Endothelial cell of umbilical vein (primary cell): ENCODE results near the gene ELOVL6. TPM values are rescaled to one million over a fixed set of nuclear protein-coding genes. Genes with fewer than 3 reads are reported as not detected.

Source experiments
- BruUV-seq: library from RNA; stranded (reverse); fragments of 400-500 nt; replicated peaks from 2 replicates; lab custom pipeline; 2021; lab: Mats Ljungman, UMichigan
- CTCF ChIA-PET: fragments of 300-600, 350-600 bp; sonication (Branson Sonifier 250); formaldehyde crosslinking; loops from one replicate; lab custom pipeline; 2021; ENCODE audit warnings: antibody characterized with exemption, inconsistent platforms; lab: Charles Lee
- POLR2A ChIA-PET: fragments of 300-600, 350-600 bp; sonication (Branson Sonifier 250); formaldehyde crosslinking; loops from one replicate; lab custom pipeline; 2021; ENCODE audit warnings: antibody characterized with exemption, inconsistent platforms; lab: Charles Lee
- DNase-seq: peaks from one replicate; pipeline ENCODE4 v3.0.0-alpha.2; 2011; ENCODE audit warnings: low read depth, low spot score
- FAIRE-seq: peaks from 2 replicates; lab custom pipeline; 2011; peaks lifted over from hg19 to GRCh38; lab: Jason Lieb, UNC
- H2AFZ ChIP-seq: 2 replicates; pipeline ENCODE4 v1.6.0; 2012; ENCODE audit warnings: low read depth, low read length, control low read depth, inconsistent platforms
- H3K27ac ChIP-seq: 2 replicates; pipeline ENCODE4 v1.5.1; 2011; ENCODE audit warnings: low read depth, mild to moderate bottlenecking, control low read depth, low read length, moderate library complexity; ENCODE audit not compliant: insufficient read depth
- H3K27me3 ChIP-seq, 2 experiments: 2 replicates each; pipeline versions ENCODE4 v1.6.0 to v1.6.1; 2011; ENCODE audit warnings: low read length in 2 of 2, mixed read lengths in 1 of 2; ENCODE audit not compliant: control insufficient read depth in 2 of 2, insufficient read depth in 2 of 2
- H3K36me3 ChIP-seq, 2 experiments: 2 replicates in 1 of 2; 3 replicates in 1 of 2; pipeline ENCODE4 v1.5.1; 2011; ENCODE audit warnings: low read length in 2 of 2, mild to moderate bottlenecking in 1 of 2, moderate library complexity in 1 of 2; ENCODE audit not compliant: control insufficient read depth in 2 of 2, insufficient read depth in 2 of 2; ENCODE audit errors: extremely low read depth in 1 of 2
- H3K4me1 ChIP-seq: 3 replicates; pipeline ENCODE4 v1.5.1; 2011; ENCODE audit warnings: mild to moderate bottlenecking, low read length; ENCODE audit not compliant: control insufficient read depth, insufficient read depth; ENCODE audit errors: extremely low read depth
- H3K4me2 ChIP-seq: 2 replicates; pipeline ENCODE4 v1.6.1; 2011; ENCODE audit warnings: low read length, control low read depth, mixed read lengths; ENCODE audit not compliant: insufficient read depth
- H3K4me3 ChIP-seq, 3 experiments: fragments of 200-600 bp in 1 of 3; sonication (generic), shearing (Covaris generic) in 1 of 3; replicated peaks in 1 of 3; 2 replicates each; pipeline ENCODE4 v1.5.1; 2011 to 2016; ENCODE audit warnings: control low read depth in 3 of 3, low read length in 3 of 3, mild to moderate bottlenecking in 2 of 3, inconsistent platforms in 1 of 3, low read depth in 1 of 3, moderate library complexity in 1 of 3; ENCODE audit not compliant: insufficient read depth in 1 of 3
- H3K79me2 ChIP-seq: 2 replicates; pipeline ENCODE4 v1.6.0; 2012; ENCODE audit warnings: low read length, inconsistent platforms; ENCODE audit not compliant: control insufficient read depth, insufficient read depth
- H3K9ac ChIP-seq: replicated peaks from 2 replicates; pipeline ENCODE3; 2011; ENCODE audit warnings: low read length, control low read depth; ENCODE audit not compliant: insufficient read depth; ENCODE audit errors: extremely low read depth
- H3K9me1 ChIP-seq: replicated peaks from 3 replicates; pipeline ENCODE4 v1.6.0; 2011; ENCODE audit warnings: mild to moderate bottlenecking, low read length; ENCODE audit not compliant: control insufficient read depth, insufficient read depth; ENCODE audit errors: extremely low read depth
- H3K9me3 ChIP-seq: replicated peaks from 2 replicates; pipeline ENCODE4 v1.5.1; 2012; ENCODE audit warnings: low read length, inconsistent platforms; ENCODE audit not compliant: control insufficient read depth, insufficient read depth
- H4K20me1 ChIP-seq: replicated peaks from 2 replicates; pipeline ENCODE3; 2011; ENCODE audit warnings: mild to moderate bottlenecking, low read length; ENCODE audit not compliant: control insufficient read depth, insufficient read depth; ENCODE audit errors: extremely low read depth
- CTCF ChIP-seq, 2 donors: IDR thresholded peaks; 1 replicate in 1 of 2; 2 replicates in 1 of 2; pipeline ENCODE4 v1.5.1; 2011; ENCODE audit warnings: low read length in 2 of 2, mild to moderate bottlenecking in 2 of 2, moderate library complexity in 2 of 2, control low read depth in 1 of 2, inconsistent platforms in 1 of 2, low read depth in 1 of 2; ENCODE audit not compliant: insufficient read depth in 1 of 2; ENCODE audit errors: extremely low read depth in 1 of 2
- EZH2 ChIP-seq: IDR thresholded peaks from 2 replicates; pipeline ENCODE4 v1.6.1; 2012; ENCODE audit warnings: borderline replicate concordance, low read depth, mild to moderate bottlenecking, moderate library complexity, low read length, inconsistent platforms; ENCODE audit not compliant: severe bottlenecking
- FOS ChIP-seq: IDR thresholded peaks from 2 replicates; pipeline ENCODE4 v1.6.1; 2011; ENCODE audit warnings: mild to moderate bottlenecking, low read length, moderate library complexity, borderline replicate concordance; ENCODE audit not compliant: insufficient read depth
- GATA2 ChIP-seq: IDR thresholded peaks from 2 replicates; pipeline ENCODE4 v1.7.0; 2011; ENCODE audit warnings: low read depth, mild to moderate bottlenecking, moderate library complexity, mixed read lengths, low read length; ENCODE audit not compliant: insufficient read length, insufficient read depth
- JUN ChIP-seq: IDR thresholded peaks from 2 replicates; pipeline ENCODE4 v1.6.1; 2011; ENCODE audit warnings: borderline replicate concordance, low read depth; ENCODE audit not compliant: insufficient read length, insufficient read depth
- MAX ChIP-seq: IDR thresholded peaks from 2 replicates; pipeline ENCODE4 v1.6.1; 2011; ENCODE audit not compliant: insufficient read depth, insufficient read length
- MYC ChIP-seq: IDR thresholded peaks from one replicate; pipeline ENCODE4 v1.6.1; 2011; ENCODE audit warnings: mild to moderate bottlenecking, low read depth, low read length
- POLR2A ChIP-seq: IDR thresholded peaks from 2 replicates; pipeline ENCODE4 v1.6.1; 2012; ENCODE audit warnings: low read depth, mild to moderate bottlenecking, control low read depth, low read length
- POLR2AphosphoS5 ChIP-seq: IDR thresholded peaks from 2 replicates; pipeline ENCODE4 v1.6.1; 2012; ENCODE audit warnings: low read depth, mild to moderate bottlenecking, control low read depth, low read length, moderate library complexity; ENCODE audit not compliant: insufficient read depth
- dilution Hi-C: fragments of 300-500 bp; cut with MboI; formaldehyde crosslinking; loops from one replicate; pipeline ENCODE4 v1.15.0; 2019; ENCODE audit warnings: low sequenced_read_pairs; ENCODE audit not compliant: extremely low pct_ligation_motif_present
- intact Hi-C: fragments of 100-400 bp; cut with micrococcal nuclease; formaldehyde crosslinking; loops from one replicate; pipeline ENCODE4 v1.10.0; 2022
- polyA plus RNA-seq, 4 experiments: library from polyadenylated mRNA; depleted of rRNA in 3 of 4; stranded (reverse) in 3 of 4; unstranded in 1 of 4; fragments of >200 nt; gene quantifications; 2 replicates each; pipeline versions ENCODE4 v1.2.1 to v1.2.3, GENCODE V29; 2011 to 2012; ENCODE audit warnings: missing spikeins in 1 of 4
- total RNA-seq: library from RNA; stranded (reverse); gene quantifications from 2 replicates; pipeline ENCODE4 v1.2.3, GENCODE V29; 2021

ELOVL6 gene
- total and polyA plus RNA-seq, 2 donors (not counting 3 experiments of a cell fraction or from before 2014, with no cell fraction given), result 6.4 to 26.1 TPM

GRCh38 chr4:110159541-110159940 lies 38.9 kb downstream of the ELOVL6 start:
- no peaks in the 10 kb centered on the region for H3K9me3 ChIP-seq
- no peak overlapping the region for H3K27ac ChIP-seq
- no peaks in the 10 kb centered on the region for H3K9me1 ChIP-seq
- ChIA-PET POLR2A (interaction anchor here (0.7 kb wide), 1 partner anchor 54 kb away, joined by 4 read pairs; no protein-coding TSS in a partner anchor), CTCF (interaction anchor here (0.9 to 1.0 kb wide), 2 partner anchors 12 to 351 kb away, joined by 3 to 4 read pairs; no protein-coding TSS in a partner anchor)
- H3K79me2 ChIP-seq, result peaks cover 1% of the 10 kb centered on the region
- TF ChIP-seq FOS, result no peak
- no peak for TF ChIP-seq MAX
- TF ChIP-seq EZH2, result no peak
- no peak for TF ChIP-seq GATA2
- no peak for TF ChIP-seq MYC
- TF ChIP-seq POLR2AphosphoS5, result no peak
- no peaks in the 10 kb centered on the region for H3K27me3 ChIP-seq
- DNase-seq (no peak), FAIRE-seq (no peak)
- H3K4me2 ChIP-seq, result no peak overlapping the region
- H4K20me1 ChIP-seq, result no peaks in the 10 kb centered on the region
- dilution Hi-C loops (no loop called here), intact Hi-C loops (no loop called here)
- H3K4me1 ChIP-seq, result no peaks in the 10 kb centered on the region
- H3K9ac ChIP-seq, result no peak overlapping the region
- no peaks in the 10 kb centered on the region for H3K36me3 ChIP-seq
- no peak overlapping the region for H3K4me3 ChIP-seq
- H2AFZ ChIP-seq, result no peak overlapping the region
- BruUV-seq, result no TSS peak

- Histone ChIP-seq H3K9me3 (no peaks in the 10 kb centered on the region), H2AFZ (no peak overlapping the region), H3K36me3 (no peaks in the 10 kb centered on the region), H3K4me3 (no peak overlapping the region), H3K4me1 (no peaks in the 10 kb centered on the region), H3K27ac (no peak overlapping the region), H4K20me1 (no peaks in the 10 kb centered on the region), H3K79me2 (peaks cover 1% of the 10 kb centered on the region), H3K9ac (no peak overlapping the region), H3K27me3 (no peaks in the 10 kb centered on the region), H3K4me2 (no peak overlapping the region), H3K9me1 (no peaks in the 10 kb centered on the region)
- FAIRE-seq, result no peak
- intact Hi-C loops, result no loop called here
- CTCF ChIA-PET, result no interaction called here
- POLR2A ChIA-PET, result no interaction called here
- dilution Hi-C loops, result no loop called here
- TF ChIP-seq MYC (no peak), POLR2AphosphoS5 (no peak), GATA2 (no peak), MAX (no peak), EZH2 (no peak), POLR2A (no peak), CTCF (IDR thresholded peaks at IDR 0.05; ENCODE audit: extremely low read depth in 1 of 2, insufficient read depth in 1 of 2, low read depth in 1 of 2, low read length in 2 of 2) (no peak), FOS (no peak), JUN (no peak)
- BruUV-seq, result no TSS peak
- DNase-seq, result no peak
Observed at GRCh38 chr4:110157580-110157979, 40.8 kb downstream of the ELOVL6 start.
